ENCODE data around the gene ZFR2. TPM values are rescaled to one million over a fixed set of nuclear protein-coding genes. Genes with fewer than 3 reads are reported as not detected.

ZFR2 gene
- total RNA-seq, 2 experiments from 2014 or later, result 0.37 TPM; not detected in 1

DNA sequence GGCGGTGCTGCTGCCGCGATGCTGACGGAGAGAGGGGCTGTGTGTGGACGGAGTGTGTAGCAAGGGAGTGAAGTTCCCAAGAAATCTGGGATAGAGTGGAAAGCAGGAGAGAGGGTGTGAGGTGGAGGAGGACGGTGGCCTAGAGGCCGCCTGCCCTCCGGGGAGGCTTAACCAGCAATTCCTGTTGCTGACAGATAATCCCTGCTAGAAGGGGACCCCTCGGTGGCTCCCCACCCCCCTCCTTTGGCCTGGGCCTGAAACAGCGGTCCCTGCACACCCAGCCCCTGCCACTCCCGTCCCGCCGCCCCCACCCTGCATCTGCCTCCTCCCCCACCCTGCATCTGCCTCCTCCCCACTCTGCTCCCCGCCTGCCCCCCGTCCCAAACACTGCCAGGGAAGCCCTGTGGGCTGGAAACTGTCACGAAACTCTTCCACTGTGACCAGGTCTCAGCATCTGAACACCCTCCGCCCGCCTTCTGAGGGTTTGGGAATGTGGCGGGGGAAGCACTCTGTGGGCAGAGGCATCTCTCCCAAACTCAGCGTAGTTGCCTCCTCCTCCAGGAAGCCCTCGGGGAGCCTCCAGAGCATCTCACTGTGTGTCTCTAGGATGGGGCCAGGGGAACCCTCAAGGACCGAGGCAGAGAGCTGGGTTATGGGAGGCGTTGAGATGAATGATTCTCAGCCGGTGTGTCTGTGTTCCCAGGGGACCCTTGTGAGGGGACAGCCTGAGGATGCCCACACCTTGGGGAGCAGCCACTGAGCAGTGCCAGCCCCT is 65.5 kb downstream of the ZFR2 start:
- Mint-ChIP-seq H3K4me1 (peaks cover 33% of the 10 kb centered on the region), H3K36me3 (ENCODE audit: low read depth) (no peaks in the 10 kb centered on the region), H3K9me3 (peaks cover 7% of the 10 kb centered on the region), H3K27me3 (peaks cover 2% of the 10 kb centered on the region), H3K4me3 (no peak overlapping the region), H3K27ac (no peak overlapping the region)
- no peak for DNase-seq
- ChIA-PET POLR2A (no interaction called here), CTCF (interaction anchor here (1.0 kb wide), 1 partner anchor 9 kb away, joined by 5 read pairs; no protein-coding TSS in a partner anchor)

DNA sequence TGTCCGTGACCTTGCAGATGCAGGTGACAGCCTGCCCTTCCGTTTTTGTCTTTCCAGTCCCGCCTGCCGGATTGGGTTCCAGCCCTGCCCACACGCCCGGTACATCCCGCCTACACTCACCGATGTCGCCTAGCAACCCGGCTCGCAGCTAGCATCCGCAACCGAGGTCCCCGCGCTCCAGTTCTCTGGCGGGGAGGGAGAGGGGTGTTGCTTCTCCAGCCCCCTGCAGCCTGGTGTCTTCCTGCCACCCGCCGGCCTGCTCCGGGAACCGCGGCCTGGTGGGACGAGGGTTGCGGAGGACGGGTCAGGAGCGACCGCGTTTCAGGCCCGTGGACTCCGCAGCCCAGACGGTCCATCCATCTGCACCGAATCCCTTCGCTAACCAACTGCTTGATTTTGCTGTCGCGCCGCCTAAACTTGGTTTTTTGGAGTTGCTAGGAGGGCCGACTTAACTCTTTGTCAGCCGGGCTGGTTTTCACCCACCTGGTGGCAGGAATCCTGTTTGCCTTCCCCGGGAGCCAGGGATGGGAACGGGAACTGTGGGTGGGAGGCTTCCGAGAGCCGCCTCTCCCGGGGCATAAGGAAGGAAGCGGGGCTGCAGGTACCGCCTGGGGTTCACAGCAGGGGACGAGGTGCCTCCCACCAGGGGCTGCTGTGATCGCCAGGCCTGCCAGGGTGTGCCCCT is 67.3 kb downstream of the ZFR2 start:
- ChIA-PET POLR2A (no interaction called here), CTCF (no interaction called here)
- Mint-ChIP-seq H3K27ac (no peak overlapping the region), H3K9me3 (peaks cover 4% of the 10 kb centered on the region), H3K4me3 (peak overlapping the region; percentile 63), H3K36me3 (ENCODE audit: low read depth) (peaks cover 7% of the 10 kb centered on the region), H3K4me1 (peaks cover 42% of the 10 kb centered on the region), H3K27me3 (peaks cover 2% of the 10 kb centered on the region)
- peak; percentile 76 for DNase-seq

- no peak for DNase-seq
- peaks cover 42% of the 10 kb centered on the region for H3K4me1 Mint-ChIP-seq
- H3K4me3 Mint-ChIP-seq, result peak overlapping the region; percentile 63
- H3K36me3 Mint-ChIP-seq (ENCODE audit: low read depth), result peaks cover 9% of the 10 kb centered on the region
- peaks cover 2% of the 10 kb centered on the region for H3K27me3 Mint-ChIP-seq
- ChIA-PET POLR2A (no interaction called here), CTCF (interaction anchor here (1.3 kb wide), 1 partner anchor 8 kb away, joined by 4 read pairs; no protein-coding TSS in a partner anchor)
- H3K9me3 Mint-ChIP-seq, result peaks cover 10% of the 10 kb centered on the region
- H3K27ac Mint-ChIP-seq, result no peak overlapping the region
Measured at GRCh38 chr19:3800996-3801395, 67.8 kb downstream of the ZFR2 start.

GRCh38 chr19:3798137-3798536 is 70.7 kb downstream of the ZFR2 start:
- peak overlapping the region; percentile 86 for H3K27ac Mint-ChIP-seq
- POLR2A ChIA-PET, result no interaction called here
- CTCF ChIA-PET, result interaction anchor here (0.6 kb wide), 1 partner anchor 11 kb away, joined by 3 read pairs; no protein-coding TSS in a partner anchor
- H3K9me3 Mint-ChIP-seq, result peaks cover 10% of the 10 kb centered on the region
- H3K4me1 Mint-ChIP-seq, result peaks cover 34% of the 10 kb centered on the region
- H3K4me3 Mint-ChIP-seq, result peak overlapping the region; percentile 23
- peaks cover 2% of the 10 kb centered on the region for H3K27me3 Mint-ChIP-seq
- H3K36me3 Mint-ChIP-seq (ENCODE audit: low read depth), result peaks cover 9% of the 10 kb centered on the region
- peak; percentile 52 for DNase-seq

DNA sequence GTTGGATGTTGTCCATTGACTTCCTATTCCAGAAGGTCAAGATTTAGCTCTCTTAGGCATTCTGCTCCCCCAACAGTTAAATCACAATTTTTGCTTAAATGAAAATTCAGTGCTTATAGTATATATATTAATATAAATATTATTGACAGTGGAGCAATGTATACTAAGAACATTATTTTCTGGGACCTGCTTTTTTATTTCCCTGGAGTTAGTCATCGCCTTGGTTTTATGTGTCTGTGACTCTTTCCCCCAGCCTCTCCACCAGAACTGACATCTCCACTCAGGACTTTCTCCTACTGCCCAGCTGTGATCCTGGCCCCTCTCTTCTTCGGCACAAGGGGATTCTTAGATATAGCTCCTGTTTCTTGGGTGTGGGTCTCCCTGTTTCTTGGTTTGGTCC is 72.5 kb downstream of the ZFR2 start:
- Mint-ChIP-seq H3K9me3 (peaks cover 12% of the 10 kb centered on the region), H3K4me3 (no peak overlapping the region), H3K36me3 (ENCODE audit: low read depth) (peaks cover 9% of the 10 kb centered on the region), H3K27ac (no peak overlapping the region), H3K4me1 (peaks cover 26% of the 10 kb centered on the region), H3K27me3 (peaks cover 2% of the 10 kb centered on the region)
- POLR2A ChIA-PET, result no interaction called here
- CTCF ChIA-PET, result no interaction called here
- no peak for DNase-seq

- H3K9me3 Mint-ChIP-seq, result peaks cover 15% of the 10 kb centered on the region
- peaks cover 2% of the 10 kb centered on the region for H3K27me3 Mint-ChIP-seq
- CTCF ChIA-PET, result interaction anchor here (0.6 to 1.2 kb wide), 2 partner anchors 10 to 83 kb away, joined by 3 to 5 read pairs; no protein-coding TSS in a partner anchor
- POLR2A ChIA-PET, result no interaction called here
- no peak overlapping the region for H3K27ac Mint-ChIP-seq
- H3K4me3 Mint-ChIP-seq, result no peak overlapping the region
- H3K36me3 Mint-ChIP-seq (ENCODE audit: low read depth), result peaks cover 9% of the 10 kb centered on the region
- H3K4me1 Mint-ChIP-seq, result peaks cover 12% of the 10 kb centered on the region
- DNase-seq, result no peak
Measured at GRCh38 chr19:3793799-3794198, 75.0 kb downstream of the ZFR2 start.

- Mint-ChIP-seq H3K4me3 (no peak overlapping the region), H3K36me3 (ENCODE audit: low read depth) (peaks cover 6% of the 10 kb centered on the region), H3K27me3 (peaks cover 2% of the 10 kb centered on the region), H3K27ac (no peak overlapping the region), H3K4me1 (no peaks in the 10 kb centered on the region), H3K9me3 (peaks cover 15% of the 10 kb centered on the region)
- DNase-seq, result no peak
- POLR2A ChIA-PET, result no interaction called here
- CTCF ChIA-PET, result interaction anchor here (0.8 to 2.1 kb wide), 2 partner anchors 31 to 38 kb away, joined by 3 to 4 read pairs; partner anchors contain the start of gene APBA3
Measured at GRCh38 chr19:3792114-3792513, 76.7 kb downstream of the ZFR2 start.

GRCh38 chr19:3790941-3791340 is 77.9 kb downstream of the ZFR2 start:
- Mint-ChIP-seq H3K36me3 (ENCODE audit: low read depth) (no peaks in the 10 kb centered on the region), H3K9me3 (peaks cover 5% of the 10 kb centered on the region), H3K27ac (no peak overlapping the region), H3K27me3 (peaks cover 5% of the 10 kb centered on the region), H3K4me1 (no peaks in the 10 kb centered on the region), H3K4me3 (no peak overlapping the region)
- DNase-seq, result no peak
- ChIA-PET CTCF (interaction anchor here (1.1 to 2.1 kb wide), 3 partner anchors 21 to 39 kb away, joined by 4 to 6 read pairs (median 4); partner anchors contain the start of gene MRPL54), POLR2A (no interaction called here)

DNA sequence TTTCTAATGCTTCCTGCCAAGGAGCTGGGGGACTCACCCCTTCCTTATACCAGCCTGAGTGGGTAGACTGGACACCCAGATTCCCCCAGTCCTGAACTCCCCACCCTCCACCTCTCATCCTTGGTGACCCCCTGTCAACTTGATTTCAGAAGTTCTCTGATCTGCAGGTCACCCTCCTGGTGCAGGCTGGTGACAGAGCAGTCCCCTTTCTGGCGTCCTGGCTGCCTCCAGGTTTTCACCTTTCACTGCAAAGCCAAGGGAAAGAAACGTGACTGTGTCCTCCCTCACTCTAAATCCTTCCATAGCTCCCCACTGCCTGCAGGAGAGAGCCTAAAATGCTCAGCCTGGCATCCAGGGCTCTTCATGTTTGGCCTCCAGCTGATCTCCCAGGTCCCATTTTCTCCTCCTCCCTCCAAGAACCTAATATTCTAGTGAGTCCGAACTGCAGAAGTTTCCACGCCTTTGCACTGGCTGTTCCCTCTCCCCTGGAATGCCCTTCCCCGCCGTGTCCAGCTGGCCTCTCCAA is 78.6 kb downstream of the ZFR2 start:
- H3K27me3 Mint-ChIP-seq, result peaks cover 5% of the 10 kb centered on the region
- no peaks in the 10 kb centered on the region for H3K36me3 Mint-ChIP-seq (ENCODE audit: low read depth)
- peaks cover 5% of the 10 kb centered on the region for H3K9me3 Mint-ChIP-seq
- no peak overlapping the region for H3K27ac Mint-ChIP-seq
- peaks cover 2% of the 10 kb centered on the region for H3K4me1 Mint-ChIP-seq
- no peak for DNase-seq
- no peak overlapping the region for H3K4me3 Mint-ChIP-seq
- ChIA-PET POLR2A (interaction anchor here (0.6 kb wide), 1 partner anchor 33 kb away, joined by 3 read pairs; no protein-coding TSS in a partner anchor), CTCF (interaction anchor here (1.1 to 2.1 kb wide), 4 partner anchors 22 to 40 kb away, joined by 4 to 7 read pairs (median 5); partner anchors contain the start of gene MRPL54)

GRCh38 chr19:3788996-3789778 is 79.7 kb downstream of the ZFR2 start:
- POLR2A ChIA-PET, result no interaction called here
- Mint-ChIP-seq H3K27me3 (peaks cover 5% of the 10 kb centered on the region), H3K27ac (no peak overlapping the region), H3K4me3 (no peak overlapping the region), H3K36me3 (ENCODE audit: low read depth) (no peaks in the 10 kb centered on the region), H3K9me3 (peaks cover 5% of the 10 kb centered on the region), H3K4me1 (peaks cover 12% of the 10 kb centered on the region)
- CTCF ChIA-PET, result interaction anchor here (2.1 kb wide), 1 partner anchor 32 kb away, joined by 7 read pairs; no protein-coding TSS in a partner anchor
- no peak for DNase-seq

GRCh38 chr19:3785938-3786824 is 82.7 kb downstream of the ZFR2 start, which contains the start of gene MATK:
TSS of gene MATK (minus strand) at chr19:3786381. CDS start at chr19:3785135, 1,246 bp downstream.
- H3K27me3 Mint-ChIP-seq, result peaks cover 5% of the 10 kb centered on the region
- CTCF ChIA-PET, result interaction anchor here (1.0 kb wide), 1 partner anchor 23 kb away, joined by 3 read pairs; the partner anchor contains the start of gene MRPL54
- H3K36me3 Mint-ChIP-seq (ENCODE audit: low read depth), result peaks cover 20% of the 10 kb centered on the region
- H3K27ac Mint-ChIP-seq, result peak within 1 kb of the TSS; percentile 46
- no peak for DNase-seq
- H3K9me3 Mint-ChIP-seq, result peaks cover 17% of the 10 kb centered on the region
- peaks cover 17% of the 10 kb centered on the region for H3K4me1 Mint-ChIP-seq
- peak within 1 kb of the TSS; percentile 73 for H3K4me3 Mint-ChIP-seq
- POLR2A ChIA-PET, result no interaction called here

Data from activated CD4-positive, alpha-beta T cell treated with anti-CD3 and anti-CD28 coated beads, Interleukin-2, amount 10 ng/mL, durations not matched to agents 7 days and 5 days (primary cell).